SK-N-SH treated with all-trans-retinoic acid at 6 μM for 48 hours (cell line): ENCODE measurements around the gene NEGR1.
A peak's percentile ranks its signal among the peaks of the same experiment; 100 is the strongest.

ENCODE experiments used
- ATAC-seq: fragments of 200-7000 bp; cut with Tn5 transposase; 3 replicates; pipeline ENCODE4 v1.9.1; 2020; ENCODE audit warnings: mild to moderate bottlenecking, moderate library complexity
- ARNTL ChIP-seq: fragments of 450-650 bp; formaldehyde crosslinking; IDR thresholded peaks from 2 replicates; pipeline ENCODE4 v1.5.0; 2020; ENCODE audit warnings: low read depth, mild to moderate bottlenecking, moderate library complexity, borderline replicate concordance
- BACH2 ChIP-seq: fragments of 250-450 bp; sonication (Bioruptor Pico); IDR thresholded peaks from 2 replicates; pipeline ENCODE4 v1.9.0; 2021; ENCODE audit warnings: mild to moderate bottlenecking, borderline replicate concordance
- CSDC2 ChIP-seq: fragments of 250-450 bp; sonication (Bioruptor Pico); IDR thresholded peaks from 2 replicates; pipeline ENCODE4 v1.5.0; 2020; ENCODE audit warnings: mild to moderate bottlenecking, moderate library complexity
- CSRNP3 ChIP-seq: fragments of 250-450 bp; sonication (Bioruptor Pico); IDR thresholded peaks from 2 replicates; pipeline ENCODE4 v1.5.1; 2021; ENCODE audit warnings: mild to moderate bottlenecking, moderate library complexity
- ESRRG ChIP-seq: fragments of 250-450 bp; sonication (Bioruptor Pico); IDR thresholded peaks from 2 replicates; pipeline ENCODE4 v1.6.1; 2021; ENCODE audit warnings: mild to moderate bottlenecking
- GLIS3 ChIP-seq: fragments of 250-450 bp; sonication (Bioruptor Pico); IDR thresholded peaks from 2 replicates; pipeline ENCODE4 v1.5.0; 2020; ENCODE audit warnings: mild to moderate bottlenecking, moderate library complexity
- ISL1 ChIP-seq: fragments of 250-450 bp; sonication (Bioruptor Pico); IDR thresholded peaks from 2 replicates; pipeline ENCODE4 v2.1.2; 2022; ENCODE audit warnings: mild to moderate bottlenecking, moderate library complexity
- OSR1 ChIP-seq: fragments of 250-450 bp; sonication (Bioruptor Pico); IDR thresholded peaks from 2 replicates; pipeline ENCODE4 v1.8.0; 2022; ENCODE audit warnings: moderate library complexity, mild to moderate bottlenecking, inconsistent platforms
- PATZ1 ChIP-seq: fragments of 250-450 bp; sonication (Bioruptor Pico); IDR thresholded peaks from 2 replicates; pipeline ENCODE4 v1.8.0; 2020; ENCODE audit warnings: mild to moderate bottlenecking, moderate library complexity, borderline replicate concordance
- PPARA ChIP-seq: fragments of 250-450 bp; sonication (Bioruptor Pico); IDR thresholded peaks from 2 replicates; pipeline ENCODE4 v1.5.0; 2020; ENCODE audit warnings: mild to moderate bottlenecking, borderline replicate concordance
- RARB ChIP-seq: fragments of 250-450 bp; sonication (Bioruptor Pico); IDR thresholded peaks from 2 replicates; pipeline ENCODE4 v1.8.0; 2021; ENCODE audit warnings: mild to moderate bottlenecking, moderate library complexity
- SNAI2 ChIP-seq: fragments of 250-450 bp; sonication (Bioruptor Pico); IDR thresholded peaks from 2 replicates; pipeline ENCODE4 v1.5.0; 2020; ENCODE audit warnings: mild to moderate bottlenecking, moderate library complexity
- TCF4 ChIP-seq: fragments of 250-450 bp; sonication (Bioruptor Pico); IDR thresholded peaks from 2 replicates; pipeline ENCODE4 v1.8.0; 2021; ENCODE audit warnings: mild to moderate bottlenecking, moderate library complexity, borderline replicate concordance
- TOX ChIP-seq: fragments of 250-450 bp; sonication (Bioruptor Pico); IDR thresholded peaks from 2 replicates; pipeline ENCODE4 v1.8.0; 2021; ENCODE audit warnings: mild to moderate bottlenecking, moderate library complexity, borderline replicate concordance
- ZC3H10 ChIP-seq: fragments of 250-450 bp; sonication (Bioruptor Pico); IDR thresholded peaks from 2 replicates; pipeline ENCODE4 v1.5.1; 2021; ENCODE audit warnings: mild to moderate bottlenecking, moderate library complexity
- ZFP3 ChIP-seq: fragments of 250-450 bp; sonication (Bioruptor Pico); IDR thresholded peaks from 2 replicates; pipeline ENCODE4 v1.5.0; 2020; ENCODE audit warnings: mild to moderate bottlenecking, moderate library complexity
- ZNF565 ChIP-seq: fragments of 450-650 bp; formaldehyde crosslinking; conservative IDR thresholded peaks from 2 replicates; pipeline ENCODE4 v1.5.0; 2020; ENCODE audit warnings: low read depth, mild to moderate bottlenecking, moderate library complexity
- ZNF70 ChIP-seq: fragments of 450-650 bp; formaldehyde crosslinking; IDR thresholded peaks from 2 replicates; pipeline ENCODE4 v1.5.0; 2020; ENCODE audit warnings: mild to moderate bottlenecking, moderate library complexity
- ZNF8 ChIP-seq: fragments of 450-650 bp; formaldehyde crosslinking; IDR thresholded peaks from 2 replicates; pipeline ENCODE4 v1.5.0; 2020; ENCODE audit warnings: mild to moderate bottlenecking, moderate library complexity
- TF ChIP-seq, protein P1 (sequence below): fragments of 250-450 bp; sonication (Bioruptor Pico); IDR thresholded peaks from 2 replicates; pipeline ENCODE4 v1.5.0; 2020; ENCODE audit warnings: mild to moderate bottlenecking, moderate library complexity
- TF ChIP-seq, protein P2 (sequence below): fragments of 250-450 bp; sonication (Bioruptor Pico); IDR thresholded peaks from 2 replicates; pipeline ENCODE4 v1.5.1; 2020; ENCODE audit warnings: low read depth, mild to moderate bottlenecking, moderate library complexity
- TF ChIP-seq, protein P3 (sequence below): fragments of 250-450 bp; sonication (Bioruptor Pico); IDR thresholded peaks from 2 replicates; pipeline ENCODE4 v1.8.0; 2021; ENCODE audit warnings: low read depth, mild to moderate bottlenecking, moderate library complexity, borderline replicate concordance

The NEGR1 gene

DNA sequence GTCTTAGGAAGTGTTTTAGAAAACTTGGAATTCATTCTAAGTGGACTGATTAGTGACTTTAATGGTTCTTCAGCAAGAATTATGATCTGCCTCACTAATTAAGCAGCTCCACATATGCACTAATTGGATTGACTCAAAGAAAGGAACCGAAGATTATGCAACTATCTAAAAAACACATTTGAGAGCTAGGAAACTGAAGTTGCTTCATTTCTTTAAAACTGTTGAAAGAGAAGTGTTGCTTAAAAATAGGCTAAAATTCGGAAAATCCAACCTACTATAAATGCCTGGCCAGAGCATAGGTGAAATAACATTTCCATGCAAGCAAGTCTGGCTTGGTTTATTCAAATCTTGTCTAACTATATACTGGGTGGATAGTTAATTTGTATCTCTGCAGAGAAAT, 698.6 kb downstream of the NEGR1 start:
- ATAC-seq, result no peak

DNA sequence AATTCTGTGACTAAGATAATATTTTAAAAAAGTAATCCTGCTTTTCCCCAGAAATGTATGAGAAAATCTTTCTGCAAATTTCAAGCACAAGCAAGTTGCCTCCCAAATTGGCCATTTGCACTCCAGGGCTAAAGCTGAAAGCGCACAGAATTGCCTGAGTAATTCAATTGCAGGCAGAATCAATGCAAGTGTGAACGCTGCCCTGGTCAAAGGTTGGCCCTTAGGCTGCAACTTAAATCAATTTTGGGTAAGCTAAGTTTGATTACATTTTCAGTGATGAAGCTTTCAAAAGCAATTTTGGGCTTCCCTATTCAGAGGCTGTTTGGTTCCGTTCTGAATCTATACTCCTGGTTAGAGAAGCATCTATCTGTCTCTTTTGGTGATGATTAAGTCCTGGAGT, 699.7 kb downstream of the NEGR1 start:
- TF ChIP-seq ZNF565 (CRISPR knock-in tag) (no peak), ZFP3 (no peak), ISL1 (CRISPR knock-in tag) (no peak), ARNTL (CRISPR knock-in tag) (no peak), CSRNP3 (no peak), PPARA (CRISPR knock-in tag) (no peak), BACH2 (CRISPR knock-in tag) (no peak), OSR1 (CRISPR knock-in tag) (no peak), ZNF70 (CRISPR knock-in tag) (no peak), ZC3H10 (CRISPR knock-in tag) (no peak)
- TF ChIP-seq, protein P1, sequence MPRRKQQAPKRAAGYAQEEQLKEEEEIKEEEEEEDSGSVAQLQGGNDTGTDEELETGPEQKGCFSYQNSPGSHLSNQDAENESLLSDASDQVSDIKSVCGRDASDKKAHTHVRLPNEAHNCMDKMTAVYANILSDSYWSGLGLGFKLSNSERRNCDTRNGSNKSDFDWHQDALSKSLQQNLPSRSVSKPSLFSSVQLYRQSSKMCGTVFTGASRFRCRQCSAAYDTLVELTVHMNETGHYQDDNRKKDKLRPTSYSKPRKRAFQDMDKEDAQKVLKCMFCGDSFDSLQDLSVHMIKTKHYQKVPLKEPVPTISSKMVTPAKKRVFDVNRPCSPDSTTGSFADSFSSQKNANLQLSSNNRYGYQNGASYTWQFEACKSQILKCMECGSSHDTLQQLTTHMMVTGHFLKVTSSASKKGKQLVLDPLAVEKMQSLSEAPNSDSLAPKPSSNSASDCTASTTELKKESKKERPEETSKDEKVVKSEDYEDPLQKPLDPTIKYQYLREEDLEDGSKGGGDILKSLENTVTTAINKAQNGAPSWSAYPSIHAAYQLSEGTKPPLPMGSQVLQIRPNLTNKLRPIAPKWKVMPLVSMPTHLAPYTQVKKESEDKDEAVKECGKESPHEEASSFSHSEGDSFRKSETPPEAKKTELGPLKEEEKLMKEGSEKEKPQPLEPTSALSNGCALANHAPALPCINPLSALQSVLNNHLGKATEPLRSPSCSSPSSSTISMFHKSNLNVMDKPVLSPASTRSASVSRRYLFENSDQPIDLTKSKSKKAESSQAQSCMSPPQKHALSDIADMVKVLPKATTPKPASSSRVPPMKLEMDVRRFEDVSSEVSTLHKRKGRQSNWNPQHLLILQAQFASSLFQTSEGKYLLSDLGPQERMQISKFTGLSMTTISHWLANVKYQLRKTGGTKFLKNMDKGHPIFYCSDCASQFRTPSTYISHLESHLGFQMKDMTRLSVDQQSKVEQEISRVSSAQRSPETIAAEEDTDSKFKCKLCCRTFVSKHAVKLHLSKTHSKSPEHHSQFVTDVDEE (CRISPR knock-in tag), result no peak
- no peak for ATAC-seq

More for the DNA sequence above, 698.6 kb downstream of the NEGR1 start:
- TF ChIP-seq TCF4 (no peak), ESRRG (CRISPR knock-in tag) (no peak), ZNF8 (CRISPR knock-in tag) (no peak), GLIS3 (CRISPR knock-in tag) (no peak), PATZ1 (CRISPR knock-in tag) (no peak), SNAI2 (CRISPR knock-in tag) (no peak), TOX (no peak), ARNTL (CRISPR knock-in tag) (no peak), PPARA (CRISPR knock-in tag) (no peak)
- TF ChIP-seq, protein P2, sequence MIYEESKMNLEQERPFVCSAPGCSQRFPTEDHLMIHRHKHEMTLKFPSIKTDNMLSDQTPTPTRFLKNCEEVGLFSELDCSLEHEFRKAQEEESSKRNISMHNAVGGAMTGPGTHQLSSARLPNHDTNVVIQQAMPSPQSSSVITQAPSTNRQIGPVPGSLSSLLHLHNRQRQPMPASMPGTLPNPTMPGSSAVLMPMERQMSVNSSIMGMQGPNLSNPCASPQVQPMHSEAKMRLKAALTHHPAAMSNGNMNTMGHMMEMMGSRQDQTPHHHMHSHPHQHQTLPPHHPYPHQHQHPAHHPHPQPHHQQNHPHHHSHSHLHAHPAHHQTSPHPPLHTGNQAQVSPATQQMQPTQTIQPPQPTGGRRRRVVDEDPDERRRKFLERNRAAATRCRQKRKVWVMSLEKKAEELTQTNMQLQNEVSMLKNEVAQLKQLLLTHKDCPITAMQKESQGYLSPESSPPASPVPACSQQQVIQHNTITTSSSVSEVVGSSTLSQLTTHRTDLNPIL (CRISPR knock-in tag), result no peak
- TF ChIP-seq, protein P1 (CRISPR knock-in tag), result no peak

GRCh38 chr1:71577451-71578131, 704.7 kb downstream of the NEGR1 start:
- TF ChIP-seq, protein P3, sequence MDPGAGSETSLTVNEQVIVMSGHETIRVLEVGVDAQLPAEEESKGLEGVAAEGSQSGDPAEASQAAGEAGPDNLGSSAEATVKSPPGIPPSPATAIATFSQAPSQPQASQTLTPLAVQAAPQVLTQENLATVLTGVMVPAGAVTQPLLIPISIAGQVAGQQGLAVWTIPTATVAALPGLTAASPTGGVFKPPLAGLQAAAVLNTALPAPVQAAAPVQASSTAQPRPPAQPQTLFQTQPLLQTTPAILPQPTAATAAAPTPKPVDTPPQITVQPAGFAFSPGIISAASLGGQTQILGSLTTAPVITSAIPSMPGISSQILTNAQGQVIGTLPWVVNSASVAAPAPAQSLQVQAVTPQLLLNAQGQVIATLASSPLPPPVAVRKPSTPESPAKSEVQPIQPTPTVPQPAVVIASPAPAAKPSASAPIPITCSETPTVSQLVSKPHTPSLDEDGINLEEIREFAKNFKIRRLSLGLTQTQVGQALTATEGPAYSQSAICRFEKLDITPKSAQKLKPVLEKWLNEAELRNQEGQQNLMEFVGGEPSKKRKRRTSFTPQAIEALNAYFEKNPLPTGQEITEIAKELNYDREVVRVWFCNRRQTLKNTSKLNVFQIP, result no peak
- TF ChIP-seq RARB (CRISPR knock-in tag) (no peak), CSDC2 (no peak), SNAI2 (CRISPR knock-in tag) (no peak), TCF4 (peak; percentile 74)
- TF ChIP-seq, all 23 proteins: peak for 1
- ATAC-seq, result no peak
